Kidney epithelial cell (primary cell): ENCODE measurements around the gene PMEPA1. TPM values are rescaled to one million over a fixed set of nuclear protein-coding genes. Genes with fewer than 3 reads are reported as not detected.

Source experiments
- DNase-seq: peaks from one replicate; pipeline ENCODE4 v3.0.0-alpha.2; 2010; ENCODE audit warnings: low read depth
- H3K27me3 ChIP-seq: 2 replicates; pipeline ENCODE4 v1.6.0; 2011; ENCODE audit warnings: low read length; ENCODE audit not compliant: control insufficient read depth, insufficient read depth
- H3K36me3 ChIP-seq: 2 replicates; pipeline ENCODE4 v1.5.1; 2011; ENCODE audit warnings: low read length; ENCODE audit not compliant: control insufficient read depth, insufficient read depth
- H3K4me3 ChIP-seq: 2 replicates; pipeline ENCODE4 v1.5.1; 2011; ENCODE audit warnings: low read depth, mild to moderate bottlenecking, control low read depth, low read length
- CTCF ChIP-seq: IDR thresholded peaks from 2 replicates; pipeline ENCODE4 v1.5.1; 2011; ENCODE audit warnings: mild to moderate bottlenecking, moderate library complexity, low read length, control low read depth, inconsistent platforms; ENCODE audit not compliant: insufficient read depth, poor library complexity, severe bottlenecking
- total RNA-seq: library from RNA; depleted of rRNA; stranded (reverse); fragments of >200 nt; gene quantifications from 2 replicates; pipeline ENCODE4 v1.2.3, GENCODE V29; 2015

The PMEPA1 gene
- total RNA-seq, 1 donor from 2014 or later, result 244 TPM

GRCh38 chr20:57713505-57713903 lies 3.7 kb upstream of the PMEPA1 start:
- no peaks in the 10 kb centered on the region for H3K36me3 ChIP-seq
- H3K4me3 ChIP-seq, result no peak overlapping the region
- H3K27me3 ChIP-seq, result no peaks in the 10 kb centered on the region
- DNase-seq, result no peak
- TF ChIP-seq CTCF, result no peak

- no peak for TF ChIP-seq CTCF
- H3K27me3 ChIP-seq, result no peaks in the 10 kb centered on the region
- no peak for DNase-seq
Observed at GRCh38 chr20:57712851-57713504, 3.2 kb upstream of the PMEPA1 start.

GRCh38 chr20:57712341-57712740 lies 2.5 kb upstream of the PMEPA1 start:
- H3K27me3 ChIP-seq, result no peaks in the 10 kb centered on the region
- H3K36me3 ChIP-seq, result peaks cover 2% of the 10 kb centered on the region
- no peak for TF ChIP-seq CTCF
- no peak for DNase-seq
- no peak overlapping the region for H3K4me3 ChIP-seq

More at GRCh38 chr20:57712851-57713504, 3.2 kb upstream of the PMEPA1 start:
- Histone ChIP-seq H3K4me3 (no peak overlapping the region), H3K36me3 (peaks cover under 1% of the 10 kb centered on the region)

GRCh38 chr20:57711826-57712225 lies 2.0 kb upstream of the PMEPA1 start:
- no peaks in the 10 kb centered on the region for H3K27me3 ChIP-seq
- TF ChIP-seq CTCF, result no peak
- H3K4me3 ChIP-seq, result no peak overlapping the region
- peaks cover 2% of the 10 kb centered on the region for H3K36me3 ChIP-seq
- DNase-seq, result no peak

- no peaks in the 10 kb centered on the region for H3K27me3 ChIP-seq
- peak; percentile 37 for TF ChIP-seq CTCF
- H3K36me3 ChIP-seq, result peaks cover 2% of the 10 kb centered on the region
- DNase-seq, result no peak
- peak overlapping the region; percentile 82 for H3K4me3 ChIP-seq
Observed at GRCh38 chr20:57711311-57711712, 1.5 kb upstream of the PMEPA1 start.

- Histone ChIP-seq H3K4me3 (peak overlapping the region; percentile 82), H3K27me3 (no peaks in the 10 kb centered on the region), H3K36me3 (peaks cover 2% of the 10 kb centered on the region)
- TF ChIP-seq CTCF, result no peak
- no peak for DNase-seq
Observed at GRCh38 chr20:57710841-57711240, 1.0 kb upstream of the PMEPA1 start.
